Fibroblast of lung (primary cell): ENCODE data around the gene ST6GALNAC4. TPM values are rescaled to one million over a fixed set of nuclear protein-coding genes. Genes with fewer than 3 reads are reported as not detected.
"Not testable (repeated sequence)": the region's sequence is repeated elsewhere in the genome, so short reads cannot be mapped to it uniquely, and the experiment has no call there.

Experiments
- DNase-seq, 2 donors: peaks; one replicate each; pipeline versions ENCODE4 v3.0.0 to v3.0.0-alpha.2; 2010; ENCODE audit warnings: low read depth in 2 of 2
- H2AFZ ChIP-seq: 2 replicates; pipeline ENCODE4 v1.5.1; 2012; ENCODE audit warnings: low read length, control low read depth, inconsistent platforms
- H3K27ac ChIP-seq: 2 replicates; pipeline ENCODE4 v1.5.1; 2011; ENCODE audit warnings: low read length, control low read depth; ENCODE audit not compliant: insufficient read depth
- H3K27me3 ChIP-seq: 2 replicates; pipeline ENCODE4 v1.5.1; 2011; ENCODE audit warnings: mild to moderate bottlenecking, low read length; ENCODE audit not compliant: control insufficient read depth, insufficient read depth
- H3K36me3 ChIP-seq: 2 replicates; pipeline ENCODE4 v1.5.1; 2011; ENCODE audit warnings: low read length; ENCODE audit not compliant: control insufficient read depth, insufficient read depth
- H3K4me1 ChIP-seq: 2 replicates; pipeline ENCODE4 v1.5.1; 2011; ENCODE audit warnings: low read length; ENCODE audit not compliant: control insufficient read depth, insufficient read depth; ENCODE audit errors: extremely low read depth
- H3K4me2 ChIP-seq: 2 replicates; pipeline ENCODE4 v1.5.1; 2011; ENCODE audit warnings: low read length, control low read depth; ENCODE audit not compliant: insufficient read depth; ENCODE audit errors: extremely low read depth
- H3K4me3 ChIP-seq, 4 experiments: fragments of 200-600 bp in 1 of 4; sonication (generic) in 1 of 4; replicated peaks in 1 of 4; 2 replicates each; pipeline ENCODE4 v1.5.1; 2011 to 2016; ENCODE audit warnings: low read length in 4 of 4, low read depth in 3 of 4, mild to moderate bottlenecking in 3 of 4, control low read depth in 2 of 4, inconsistent platforms in 1 of 4, mixed read lengths in 1 of 4; ENCODE audit not compliant: insufficient read depth in 1 of 4; ENCODE audit errors: control extremely low read depth in 1 of 4
- H3K79me2 ChIP-seq: 2 replicates; pipeline ENCODE4 v1.5.1; 2012; ENCODE audit warnings: mild to moderate bottlenecking, low read length, inconsistent platforms; ENCODE audit not compliant: control insufficient read depth, insufficient read depth
- H3K9ac ChIP-seq: 2 replicates; pipeline ENCODE4 v1.5.1; 2011; ENCODE audit warnings: mild to moderate bottlenecking, low read length, control low read depth; ENCODE audit not compliant: insufficient read depth
- H3K9me3 ChIP-seq: 2 replicates; pipeline ENCODE4 v1.5.1; 2012; ENCODE audit warnings: low read depth, low read length; ENCODE audit not compliant: control insufficient read depth, insufficient read depth
- H4K20me1 ChIP-seq: 2 replicates; pipeline ENCODE4 v1.5.1; 2011; ENCODE audit warnings: low read length; ENCODE audit not compliant: control insufficient read depth, insufficient read depth; ENCODE audit errors: extremely low read depth
- EZH2 ChIP-seq: IDR thresholded peaks from 2 replicates; pipeline ENCODE4 v1.5.1; 2012; ENCODE audit warnings: low read length, control low read depth, mild to moderate bottlenecking; ENCODE audit errors: missing control alignments
- polyA plus RNA-seq, 2 donors: library from polyadenylated mRNA; depleted of rRNA in 1 of 2; stranded (reverse) in 1 of 2; unstranded in 1 of 2; fragments of >200 nt; gene quantifications; 2 replicates each; pipeline ENCODE4 v1.2.1, GENCODE V29; 2011 to 2012; ENCODE audit warnings: missing spikeins in 1 of 2
- total RNA-seq: library from RNA; depleted of rRNA; stranded (reverse); fragments of >200 nt; gene quantifications from 2 replicates; pipeline ENCODE4 v1.2.1, GENCODE V29; 2014
- TF ChIP-seq, protein P1 (sequence below), 2 donors: IDR thresholded peaks in 1 of 2; conservative IDR thresholded peaks in 1 of 2; 1 replicate in 1 of 2; 2 replicates in 1 of 2; pipeline ENCODE4 v1.5.1; 2011 to 2012; ENCODE audit warnings: low read length in 2 of 2, control low read depth in 1 of 2, inconsistent platforms in 1 of 2, low read depth in 1 of 2, mild to moderate bottlenecking in 1 of 2

Gene ST6GALNAC4
- total and polyA plus RNA-seq, 2 donors (not counting 1 experiment from before 2014, with no cell fraction given) = 16.4 to 28.1 TPM

DNA sequence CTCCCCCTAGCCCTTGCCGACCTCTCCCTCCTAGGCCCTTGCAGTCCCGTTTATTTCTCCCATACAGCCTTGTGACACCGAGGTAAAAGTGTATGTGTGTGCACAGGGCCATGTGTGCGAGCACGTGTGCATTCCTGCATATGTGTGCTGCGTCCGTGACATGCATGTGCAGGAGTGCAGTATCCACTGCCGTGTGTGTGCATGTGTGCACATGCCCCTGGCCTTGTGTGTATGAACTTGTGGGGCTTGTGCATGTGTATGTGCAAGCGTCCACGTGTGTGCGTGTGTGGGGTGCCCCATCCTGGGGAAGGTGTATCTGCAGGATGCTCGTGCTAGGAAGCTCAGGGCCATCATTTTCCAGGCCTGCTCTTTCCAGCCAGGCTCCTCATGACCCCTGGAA is 46.0 kb downstream of the ST6GALNAC4 start:
- TF ChIP-seq, protein P1, sequence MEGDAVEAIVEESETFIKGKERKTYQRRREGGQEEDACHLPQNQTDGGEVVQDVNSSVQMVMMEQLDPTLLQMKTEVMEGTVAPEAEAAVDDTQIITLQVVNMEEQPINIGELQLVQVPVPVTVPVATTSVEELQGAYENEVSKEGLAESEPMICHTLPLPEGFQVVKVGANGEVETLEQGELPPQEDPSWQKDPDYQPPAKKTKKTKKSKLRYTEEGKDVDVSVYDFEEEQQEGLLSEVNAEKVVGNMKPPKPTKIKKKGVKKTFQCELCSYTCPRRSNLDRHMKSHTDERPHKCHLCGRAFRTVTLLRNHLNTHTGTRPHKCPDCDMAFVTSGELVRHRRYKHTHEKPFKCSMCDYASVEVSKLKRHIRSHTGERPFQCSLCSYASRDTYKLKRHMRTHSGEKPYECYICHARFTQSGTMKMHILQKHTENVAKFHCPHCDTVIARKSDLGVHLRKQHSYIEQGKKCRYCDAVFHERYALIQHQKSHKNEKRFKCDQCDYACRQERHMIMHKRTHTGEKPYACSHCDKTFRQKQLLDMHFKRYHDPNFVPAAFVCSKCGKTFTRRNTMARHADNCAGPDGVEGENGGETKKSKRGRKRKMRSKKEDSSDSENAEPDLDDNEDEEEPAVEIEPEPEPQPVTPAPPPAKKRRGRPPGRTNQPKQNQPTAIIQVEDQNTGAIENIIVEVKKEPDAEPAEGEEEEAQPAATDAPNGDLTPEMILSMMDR (conservative IDR thresholded peaks at IDR 0.05 in 1 of 2, IDR thresholded peaks at IDR 0.05 in 1 of 2; ENCODE audit: low read depth in 1 of 2, low read length in 2 of 2) = no peak
- no peak for TF ChIP-seq EZH2
- H3K36me3 ChIP-seq = peaks cover 30% of the 10 kb centered on the region
- H3K9ac ChIP-seq = no peak overlapping the region
- no peak overlapping the region for H2AFZ ChIP-seq
- H3K9me3 ChIP-seq = no peaks in the 10 kb centered on the region
- no peak overlapping the region for H3K4me2 ChIP-seq
- peaks cover 14% of the 10 kb centered on the region for H3K4me1 ChIP-seq
- H3K27me3 ChIP-seq = no peaks in the 10 kb centered on the region
- H4K20me1 ChIP-seq = no peaks in the 10 kb centered on the region
- peaks cover 4% of the 10 kb centered on the region for H3K79me2 ChIP-seq
- H3K4me3 ChIP-seq = no peak overlapping the region
- H3K27ac ChIP-seq = no peak overlapping the region
- DNase-seq = no peak

DNA sequence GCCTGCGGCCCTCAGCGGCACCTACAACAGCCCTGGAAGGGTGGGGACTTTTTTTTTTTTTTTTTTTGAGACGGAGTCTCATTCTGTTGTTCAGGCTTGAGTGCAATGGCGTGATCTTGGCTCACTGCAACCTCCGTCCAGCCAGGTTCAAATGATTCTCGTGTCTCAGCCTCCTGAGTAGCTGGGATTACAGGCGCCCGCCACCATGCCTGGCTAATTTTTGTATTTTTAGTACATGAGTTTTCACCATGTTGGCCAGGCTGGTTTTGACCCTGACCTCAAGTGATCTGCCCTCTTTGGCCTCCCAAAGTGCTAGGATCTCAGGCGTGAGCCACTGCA is 46.7 kb downstream of the ST6GALNAC4 start:
- not testable (repeated sequence) for H3K4me2 ChIP-seq, H3K9ac ChIP-seq, H3K27me3 ChIP-seq, H2AFZ ChIP-seq, H3K79me2 ChIP-seq, H4K20me1 ChIP-seq, H3K4me3 ChIP-seq, DNase-seq, H3K4me1 ChIP-seq, H3K27ac ChIP-seq, H3K9me3 ChIP-seq
- peaks cover 30% of the 10 kb centered on the region for H3K36me3 ChIP-seq

DNA sequence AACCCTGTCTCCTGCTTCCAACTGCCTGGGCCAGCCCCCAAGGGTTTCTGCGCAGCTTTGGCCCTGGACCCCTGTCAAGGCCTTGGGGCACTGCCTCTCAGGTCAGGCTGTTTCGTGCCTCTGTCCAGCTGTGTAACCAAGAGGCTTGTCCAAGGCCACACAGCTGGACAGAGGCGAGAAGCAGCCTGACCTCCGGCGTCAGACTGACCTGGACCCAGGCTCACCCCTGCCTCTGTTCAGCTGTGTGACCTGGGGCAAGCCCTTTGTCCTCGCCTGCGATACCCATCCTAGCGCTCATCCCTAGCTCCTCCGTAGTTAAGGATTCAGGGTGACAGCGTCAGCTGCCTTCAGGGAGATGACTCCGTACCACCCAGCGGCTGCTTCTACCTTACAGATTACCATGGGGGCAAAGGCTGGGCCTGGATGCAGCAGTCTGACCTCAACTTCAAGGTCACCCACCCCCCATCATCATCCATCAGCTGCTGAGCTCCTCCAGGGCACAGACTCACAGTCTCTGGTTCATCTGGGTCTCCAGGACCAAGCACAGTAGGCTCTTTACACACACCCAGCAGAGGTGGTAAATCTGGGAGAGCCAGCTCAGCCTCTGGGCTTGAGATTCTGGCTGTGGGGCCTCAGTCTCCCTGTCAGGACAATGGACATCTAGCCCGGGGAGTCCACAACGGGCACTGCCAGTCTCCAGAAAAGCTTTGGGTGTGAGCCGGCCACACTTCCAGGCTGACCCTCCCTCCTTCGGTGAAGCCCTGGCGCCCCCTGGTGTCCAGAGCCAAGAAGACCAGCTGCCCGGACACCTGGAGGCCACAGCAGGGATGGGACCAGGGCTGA is 47.3 kb downstream of the ST6GALNAC4 start:
- Histone ChIP-seq H3K4me1 (peaks cover 5% of the 10 kb centered on the region), H3K27ac (no peak overlapping the region)
- peak; percentile 61 to 80 for DNase-seq

More for the DNA sequence above, 47.3 kb downstream of the ST6GALNAC4 start:
- Histone ChIP-seq H3K9me3 (no peaks in the 10 kb centered on the region), H3K9ac (no peak overlapping the region), H4K20me1 (no peaks in the 10 kb centered on the region), H2AFZ (no peak overlapping the region), H3K79me2 (no peaks in the 10 kb centered on the region), H3K36me3 (peaks cover 30% of the 10 kb centered on the region), H3K27me3 (no peaks in the 10 kb centered on the region), H3K4me2 (no peak overlapping the region), H3K4me3 (no peak overlapping the region)
- TF ChIP-seq, protein P1 (conservative IDR thresholded peaks at IDR 0.05 in 1 of 2, IDR thresholded peaks at IDR 0.05 in 1 of 2; ENCODE audit: low read depth in 1 of 2, low read length in 2 of 2) = peak; percentile 88 to 91
- TF ChIP-seq EZH2 = no peak
